Epithelial cell of prostate (primary cell): ENCODE measurements around the gene SYNDIG1.
"Not testable (repeated sequence)": the region's sequence is repeated elsewhere in the genome, so short reads cannot be mapped to it uniquely, and the experiment has no call there.

ENCODE experiments used
- DNase-seq: peaks from one replicate; pipeline ENCODE4 v3.0.0-alpha.2; 2011; ENCODE audit warnings: low read depth, low spot score
- H3K27ac ChIP-seq: fragments of 450-650 bp; 2 replicates; pipeline ENCODE4 v1.5.1; 2017; ENCODE audit warnings: mild to moderate bottlenecking

The SYNDIG1 gene

GRCh38 chr20:24507182-24507853 is 37.9 kb downstream of the SYNDIG1 start:
- peak overlapping the region; percentile 2 for H3K27ac ChIP-seq
- no peak for DNase-seq

GRCh38 chr20:24512441-24512840 is 43.0 kb downstream of the SYNDIG1 start:
- not testable (repeated sequence) for DNase-seq, H3K27ac ChIP-seq

GRCh38 chr20:24518515-24518914 is 49.1 kb downstream of the SYNDIG1 start:
- DNase-seq: no peak
- H3K27ac ChIP-seq: no peak overlapping the region

GRCh38 chr20:24519476-24519875 is 50.0 kb downstream of the SYNDIG1 start:
- no peak overlapping the region for H3K27ac ChIP-seq
- DNase-seq: no peak

GRCh38 chr20:24521032-24521431 is 51.6 kb downstream of the SYNDIG1 start:
- H3K27ac ChIP-seq: no peak overlapping the region
- no peak for DNase-seq

- no peak overlapping the region for H3K27ac ChIP-seq
- DNase-seq: no peak
Measured at GRCh38 chr20:24522452-24523330, 53.3 kb downstream of the SYNDIG1 start.

GRCh38 chr20:24523661-24524060 is 54.2 kb downstream of the SYNDIG1 start:
- no peak overlapping the region for H3K27ac ChIP-seq

GRCh38 chr20:24528583-24529368 is 59.3 kb downstream of the SYNDIG1 start:
- DNase-seq: no peak
- H3K27ac ChIP-seq: no peak overlapping the region

More at GRCh38 chr20:24523661-24524060, 54.2 kb downstream of the SYNDIG1 start:
- no peak for DNase-seq

- no peak overlapping the region for H3K27ac ChIP-seq
- no peak for DNase-seq
Measured at GRCh38 chr20:24529369-24529719, 59.9 kb downstream of the SYNDIG1 start.

GRCh38 chr20:24530131-24530680 is 60.8 kb downstream of the SYNDIG1 start:
- no peak for DNase-seq
- H3K27ac ChIP-seq: no peak overlapping the region

GRCh38 chr20:24531202-24531601 is 61.8 kb downstream of the SYNDIG1 start:
- H3K27ac ChIP-seq: no peak overlapping the region
- no peak for DNase-seq

GRCh38 chr20:24531631-24532419 is 62.4 kb downstream of the SYNDIG1 start:
- no peak overlapping the region for H3K27ac ChIP-seq
- DNase-seq: no peak

GRCh38 chr20:24533449-24533848 is 64.0 kb downstream of the SYNDIG1 start:
- DNase-seq: no peak
- H3K27ac ChIP-seq: no peak overlapping the region

- no peak overlapping the region for H3K27ac ChIP-seq
- DNase-seq: no peak
Measured at GRCh38 chr20:24534282-24534681, 64.9 kb downstream of the SYNDIG1 start.

- no peak for DNase-seq
- no peak overlapping the region for H3K27ac ChIP-seq
Measured at GRCh38 chr20:24535941-24536730, 66.7 kb downstream of the SYNDIG1 start.

- H3K27ac ChIP-seq: no peak overlapping the region
- no peak for DNase-seq
Measured at GRCh38 chr20:24537210-24537609, 67.8 kb downstream of the SYNDIG1 start.

- DNase-seq: no peak
Measured at GRCh38 chr20:24542721-24543120, 73.3 kb downstream of the SYNDIG1 start.

GRCh38 chr20:24543168-24543567 is 73.7 kb downstream of the SYNDIG1 start:
- H3K27ac ChIP-seq: no peak overlapping the region
- no peak for DNase-seq

More at GRCh38 chr20:24542721-24543120, 73.3 kb downstream of the SYNDIG1 start:
- H3K27ac ChIP-seq: no peak overlapping the region

- no peak overlapping the region for H3K27ac ChIP-seq
- no peak for DNase-seq
Measured at GRCh38 chr20:24543741-24544140, 74.3 kb downstream of the SYNDIG1 start.
